Measurements from ENCODE around the gene PCDHGA4.
"Not testable (repeated sequence)": the region's sequence is repeated elsewhere in the genome, so short reads cannot be mapped to it uniquely, and the experiment has no call there.

Gene PCDHGA4

GRCh38 chr5:141374627-141375026 is 19.8 kb downstream of the PCDHGA4 start:
- TF ChIP-seq, protein P1, sequence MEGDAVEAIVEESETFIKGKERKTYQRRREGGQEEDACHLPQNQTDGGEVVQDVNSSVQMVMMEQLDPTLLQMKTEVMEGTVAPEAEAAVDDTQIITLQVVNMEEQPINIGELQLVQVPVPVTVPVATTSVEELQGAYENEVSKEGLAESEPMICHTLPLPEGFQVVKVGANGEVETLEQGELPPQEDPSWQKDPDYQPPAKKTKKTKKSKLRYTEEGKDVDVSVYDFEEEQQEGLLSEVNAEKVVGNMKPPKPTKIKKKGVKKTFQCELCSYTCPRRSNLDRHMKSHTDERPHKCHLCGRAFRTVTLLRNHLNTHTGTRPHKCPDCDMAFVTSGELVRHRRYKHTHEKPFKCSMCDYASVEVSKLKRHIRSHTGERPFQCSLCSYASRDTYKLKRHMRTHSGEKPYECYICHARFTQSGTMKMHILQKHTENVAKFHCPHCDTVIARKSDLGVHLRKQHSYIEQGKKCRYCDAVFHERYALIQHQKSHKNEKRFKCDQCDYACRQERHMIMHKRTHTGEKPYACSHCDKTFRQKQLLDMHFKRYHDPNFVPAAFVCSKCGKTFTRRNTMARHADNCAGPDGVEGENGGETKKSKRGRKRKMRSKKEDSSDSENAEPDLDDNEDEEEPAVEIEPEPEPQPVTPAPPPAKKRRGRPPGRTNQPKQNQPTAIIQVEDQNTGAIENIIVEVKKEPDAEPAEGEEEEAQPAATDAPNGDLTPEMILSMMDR (IDR thresholded peaks at IDR 0.05; ENCODE audit: low read depth, low read length, missing control alignments), result no peak
- H3K4me3 ChIP-seq (replicated peaks; ENCODE audit: low read depth, low read length), result no peak overlapping the region
- DNase-seq (ENCODE audit: extremely low read depth, low read depth), result no peak

- not testable (repeated sequence) for H3K4me3 ChIP-seq (replicated peaks; ENCODE audit: low read depth, low read length); DNase-seq (ENCODE audit: extremely low read depth, low read depth)
Measured at GRCh38 chr5:141375444-141376155, 20.8 kb downstream of the PCDHGA4 start.

DNA sequence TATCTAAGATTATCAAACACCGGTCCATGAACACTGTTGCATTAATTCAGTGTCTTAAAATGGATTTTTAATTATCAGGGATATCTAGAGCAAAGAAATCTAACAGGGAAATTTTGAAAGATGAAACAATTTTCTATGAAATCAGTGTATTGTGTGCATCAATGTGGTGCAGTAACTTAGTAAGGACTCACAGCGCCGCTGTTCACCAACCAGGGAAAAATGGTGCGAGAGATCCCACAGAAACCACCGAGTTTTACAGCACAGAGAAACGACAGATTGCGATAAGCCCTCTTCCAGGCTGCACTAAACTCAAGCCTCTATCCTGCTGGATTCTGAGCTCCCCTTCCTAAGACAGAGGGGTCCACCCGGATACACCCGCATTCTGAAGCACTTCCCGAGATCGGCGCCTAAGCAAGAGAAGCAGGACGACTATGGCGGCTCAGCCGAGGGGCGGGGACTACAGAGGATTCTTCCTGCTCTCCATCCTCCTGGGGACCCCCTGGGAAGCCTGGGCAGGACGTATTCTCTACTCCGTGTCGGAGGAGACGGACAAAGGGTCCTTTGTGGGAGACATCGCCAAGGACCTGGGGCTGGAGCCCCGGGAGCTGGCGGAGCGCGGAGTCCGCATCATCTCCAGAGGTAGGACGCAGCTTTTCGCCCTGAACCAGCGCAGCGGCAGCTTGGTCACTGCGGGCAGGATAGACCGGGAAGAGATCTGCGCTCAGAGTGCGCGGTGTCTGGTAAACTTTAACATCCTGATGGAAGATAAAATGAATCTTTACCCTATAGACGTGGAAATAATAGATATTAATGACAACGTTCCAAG is 27.9 kb downstream of the PCDHGA4 start, which contains the start of gene PCDHGA7:
Gene PCDHGA7, plus strand, starts transcription at position 274 of the 826 bp plus-strand sequence. Its CDS starts 158 bp downstream, at position 432.
- DNase-seq (ENCODE audit: extremely low read depth, low read depth), result no peak
- TF ChIP-seq, protein P1 (IDR thresholded peaks at IDR 0.05; ENCODE audit: low read depth, low read length, missing control alignments), result peak; percentile 47
- peak within 1 kb of the TSS; percentile 51 for H3K4me3 ChIP-seq (replicated peaks; ENCODE audit: low read depth, low read length)

DNA sequence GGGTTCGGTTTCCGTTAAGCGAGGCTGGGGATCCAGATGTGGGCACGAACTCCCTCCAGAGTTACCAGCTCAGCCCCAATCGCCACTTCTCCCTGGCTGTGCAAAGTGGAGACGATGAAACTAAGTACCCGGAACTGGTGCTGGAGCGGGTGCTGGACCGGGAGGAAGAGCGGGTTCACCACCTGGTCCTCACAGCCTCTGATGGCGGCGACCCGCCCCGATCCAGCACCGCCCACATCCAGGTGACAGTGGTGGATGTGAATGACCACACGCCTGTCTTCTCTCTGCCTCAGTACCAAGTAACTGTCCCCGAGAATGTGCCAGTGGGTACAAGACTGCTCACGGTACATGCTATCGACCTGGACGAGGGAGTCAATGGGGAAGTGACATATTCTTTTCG is 28.5 kb downstream of the PCDHGA4 start:
- TF ChIP-seq, protein P1 (IDR thresholded peaks at IDR 0.05; ENCODE audit: low read depth, low read length, missing control alignments), result no peak
- H3K4me3 ChIP-seq (replicated peaks; ENCODE audit: low read depth, low read length), result peak overlapping the region; percentile 51

DNA sequence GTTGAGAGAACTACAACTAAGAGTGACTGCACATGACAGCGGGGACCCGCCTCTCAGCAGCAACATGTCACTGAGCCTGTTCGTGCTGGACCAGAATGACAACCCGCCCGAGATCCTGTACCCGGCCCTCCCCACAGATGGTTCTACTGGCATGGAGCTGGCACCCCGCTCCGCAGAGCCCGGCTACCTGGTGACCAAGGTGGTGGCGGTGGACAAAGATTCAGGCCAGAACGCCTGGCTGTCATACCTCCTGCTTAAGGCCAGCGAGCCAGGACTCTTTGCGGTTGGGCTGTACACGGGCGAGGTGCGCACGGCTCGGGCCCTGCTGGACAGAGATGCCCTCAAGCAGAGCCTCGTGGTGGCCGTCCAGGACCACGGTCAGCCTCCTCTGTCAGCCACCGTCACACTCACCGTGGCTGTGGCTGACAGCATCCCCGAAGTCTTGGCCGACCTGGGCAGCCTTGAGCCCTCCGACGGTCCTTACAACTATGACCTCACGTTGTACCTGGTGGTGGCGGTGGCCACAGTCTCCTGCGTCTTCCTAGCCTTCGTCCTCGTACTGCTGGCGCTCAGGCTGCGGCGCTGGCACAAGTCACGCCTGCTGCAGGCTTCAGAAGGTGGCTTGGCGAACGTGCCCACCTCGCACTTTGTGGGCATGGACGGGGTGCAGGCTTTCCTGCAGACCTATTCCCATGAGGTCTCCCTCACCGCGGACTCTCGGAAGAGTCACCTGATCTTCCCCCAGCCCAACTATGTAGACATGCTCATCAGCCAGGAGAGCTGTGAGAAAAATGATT is 29.8 kb downstream of the PCDHGA4 start:
- DNase-seq (ENCODE audit: extremely low read depth, low read depth), result no peak
- TF ChIP-seq, protein P1 (IDR thresholded peaks at IDR 0.05; ENCODE audit: low read depth, low read length, missing control alignments), result no peak
- H3K4me3 ChIP-seq (replicated peaks; ENCODE audit: low read depth, low read length), result no peak overlapping the region

More for the DNA sequence above, 28.5 kb downstream of the PCDHGA4 start:
- no peak for DNase-seq (ENCODE audit: extremely low read depth, low read depth)

DNA sequence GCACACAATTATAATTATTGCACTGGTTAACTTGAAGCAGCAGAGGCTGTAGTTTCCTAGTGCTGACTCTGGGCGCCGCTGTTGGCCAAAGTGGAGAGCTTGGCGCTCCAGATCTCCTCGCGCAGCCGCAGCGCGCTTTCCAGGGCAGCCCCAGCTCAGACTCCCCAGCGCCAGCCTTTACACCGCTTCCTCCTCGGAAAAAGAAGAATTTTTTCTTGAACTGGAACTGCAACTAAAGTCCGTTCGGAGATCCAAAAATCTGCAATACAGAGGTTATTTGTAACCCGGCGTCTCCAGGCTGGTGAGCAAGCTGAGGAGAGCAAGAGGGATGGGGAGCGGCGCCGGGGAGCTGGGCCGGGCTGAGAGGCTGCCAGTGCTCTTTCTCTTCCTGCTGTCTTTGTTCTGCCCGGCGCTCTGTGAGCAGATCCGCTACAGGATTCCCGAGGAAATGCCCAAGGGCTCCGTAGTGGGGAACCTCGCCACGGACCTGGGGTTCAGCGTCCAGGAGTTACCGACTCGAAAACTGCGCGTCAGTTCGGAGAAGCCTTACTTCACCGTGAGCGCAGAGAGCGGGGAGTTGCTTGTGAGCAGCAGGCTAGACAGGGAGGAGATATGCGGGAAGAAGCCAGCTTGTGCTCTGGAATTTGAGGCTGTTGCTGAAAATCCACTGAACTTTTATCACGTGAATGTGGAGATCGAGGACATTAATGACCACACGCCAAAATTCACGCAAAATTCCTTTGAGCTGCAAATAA is 32.9 kb downstream of the PCDHGA4 start, which contains the start of gene PCDHGB4:
Gene PCDHGB4, plus strand, starts transcription at position 142 of the 755 bp plus-strand sequence. Its CDS starts 187 bp downstream, at position 329.
- not testable (repeated sequence) for DNase-seq (ENCODE audit: extremely low read depth, low read depth)
- H3K4me3 ChIP-seq (replicated peaks; ENCODE audit: low read depth, low read length), result peak within 1 kb of the TSS; percentile 25; the same call in 1 of the 2 replicates

More for the DNA sequence above, 32.9 kb downstream of the PCDHGA4 start, which contains the start of gene PCDHGB4:
- TF ChIP-seq, protein P1 (IDR thresholded peaks at IDR 0.05; ENCODE audit: low read depth, low read length, missing control alignments), result peak; percentile 41

All from HFF-Myc (cell line).